A549 (cell line): ENCODE data around the gene PLA2G2A. TPM values are rescaled to one million over a fixed set of nuclear protein-coding genes. Genes with fewer than 3 reads are reported as not detected.

ENCODE experiments used
- ATAC-seq, 2 experiments: fragments of 200-7000 bp in 1 of 2; fragments of >200 bp in 1 of 2; cut with Nextera tagmentation in 1 of 2; cut with Tn5 transposase in 1 of 2; 3 replicates each; pipeline versions ENCODE4 v1.8.0 to v1.9.1; 2018 to 2020; ENCODE audit warnings: mild to moderate bottlenecking in 1 of 2, moderate library complexity in 1 of 2
- CTCF ChIA-PET: fragments of 300-600 bp; sonication (Branson Sonifier 250); formaldehyde crosslinking; extraction: SDS; loops from one replicate; lab custom pipeline; 2021; ENCODE audit warnings: antibody characterized with exemption, inconsistent platforms; lab: Yijun Ruan, JAX
- POLR2A ChIA-PET: fragments of 350-600 bp; formaldehyde crosslinking; extraction: SDS; loops from one replicate; lab custom pipeline; 2021; ENCODE audit warnings: antibody characterized with exemption, inconsistent platforms; lab: Yijun Ruan, JAX
- DNase-seq, 2 experiments: peaks; one replicate each; pipeline versions ENCODE4 v3.0.0 to v3.0.0-alpha.2; 2011 to 2016; ENCODE audit warnings: low read depth in 1 of 2, low spot score in 1 of 2
- FAIRE-seq: peaks from 2 replicates; lab custom pipeline; 2011; peaks lifted over from hg19 to GRCh38; lab: Jason Lieb, UNC
- H3K27ac ChIP-seq, 2 experiments: fragments of >200 bp; sonication (Bioruptor Twin); formaldehyde crosslinking; 3 replicates each; pipeline ENCODE4 v1.5.1; 2016 to 2017
- H3K4me1 ChIP-seq: fragments of >200 bp; sonication (Bioruptor Twin); formaldehyde crosslinking; 3 replicates; pipeline ENCODE4 v1.6.1; 2016
- H3K4me2 ChIP-seq: fragments of >200 bp; sonication (Bioruptor Twin); formaldehyde crosslinking; 3 replicates; pipeline ENCODE4 v1.6.1; 2016
- H3K4me3 ChIP-seq: fragments of >200 bp; sonication (Bioruptor Twin); formaldehyde crosslinking; 3 replicates; pipeline ENCODE4 v1.5.1; 2016
- H3K9me3 ChIP-seq: fragments of >200 bp; sonication (Bioruptor Twin); formaldehyde crosslinking; 3 replicates; pipeline ENCODE4 v1.6.1; 2016
- CHD4 ChIP-seq: fragments of 200-600 bp; sonication (generic); IDR thresholded peaks from 2 replicates; pipeline ENCODE4 v1.6.1; 2016; ENCODE audit warnings: antibody characterized with exemption, mild to moderate bottlenecking, borderline replicate concordance
- EP300 ChIP-seq, 2 experiments: fragments of >200 bp; sonication (Bioruptor Twin); formaldehyde crosslinking; IDR thresholded peaks; 2 replicates in 1 of 2; 3 replicates in 1 of 2; pipeline ENCODE4 v1.6.1; 2016 to 2017
- ESRRA ChIP-seq: fragments of 150-350 bp; IDR thresholded peaks from 2 replicates; pipeline ENCODE4 v1.6.1; 2014; ENCODE audit warnings: mild to moderate bottlenecking, low read length, borderline replicate concordance
- FOSB ChIP-seq: fragments of 250-450 bp; sonication (Bioruptor Pico); IDR thresholded peaks from 2 replicates; pipeline ENCODE4 v1.5.0; 2020; ENCODE audit warnings: mild to moderate bottlenecking, moderate library complexity
- FOXS1 ChIP-seq: fragments of 250-450 bp; sonication (Bioruptor Pico); IDR thresholded peaks from 2 replicates; pipeline ENCODE4 v1.5.0; 2020; ENCODE audit warnings: mild to moderate bottlenecking, moderate library complexity
- GATA3 ChIP-seq: IDR thresholded peaks from 2 replicates; pipeline ENCODE4 v1.6.1; 2012; ENCODE audit warnings: borderline replicate concordance
- HOXA7 ChIP-seq: fragments of 250-450 bp; sonication (Bioruptor Pico); IDR thresholded peaks from 2 replicates; pipeline ENCODE4 v1.5.0; 2020; ENCODE audit warnings: mild to moderate bottlenecking, moderate library complexity
- HOXB13 ChIP-seq: fragments of 250-450 bp; sonication (Bioruptor Pico); IDR thresholded peaks from 2 replicates; pipeline ENCODE4 v1.5.0; 2020; ENCODE audit warnings: low read depth, mild to moderate bottlenecking, moderate library complexity
- HOXB5 ChIP-seq: fragments of 250-450 bp; sonication (Bioruptor Pico); IDR thresholded peaks from 2 replicates; pipeline ENCODE4 v1.5.0; 2020; ENCODE audit warnings: mild to moderate bottlenecking, moderate library complexity
- JUN ChIP-seq, 2 experiments: fragments of >200 bp; sonication (Bioruptor Twin); formaldehyde crosslinking; IDR thresholded peaks; 2 replicates in 1 of 2; 3 replicates in 1 of 2; pipeline ENCODE4 v1.6.1; 2016 to 2017
- MAFK ChIP-seq: fragments of 450-650 bp; IDR thresholded peaks from 2 replicates; pipeline ENCODE4 v1.6.1; 2014; ENCODE audit not compliant: partially characterized antibody
- MAZ ChIP-seq: fragments of 150-350 bp; IDR thresholded peaks from 2 replicates; pipeline ENCODE4 v1.6.1; 2014; ENCODE audit warnings: antibody characterized with exemption, low read depth, low read length, borderline replicate concordance
- NFE2L2 ChIP-seq: fragments of 150-350 bp; conservative IDR thresholded peaks from 2 replicates; pipeline ENCODE4 v1.6.1; 2014; ENCODE audit warnings: low read length
- NPAS2 ChIP-seq: fragments of 250-450 bp; sonication (Bioruptor Pico); IDR thresholded peaks from 2 replicates; pipeline ENCODE4 v1.8.0; 2022; ENCODE audit warnings: mild to moderate bottlenecking, moderate library complexity, borderline replicate concordance
- PHF8 ChIP-seq: fragments of 200-600 bp; sonication (generic); IDR thresholded peaks from 2 replicates; pipeline ENCODE4 v1.6.1; 2016; ENCODE audit warnings: low read depth, mild to moderate bottlenecking, antibody characterized with exemption, moderate library complexity, borderline replicate concordance
- RCOR1 ChIP-seq: fragments of 150-350 bp; IDR thresholded peaks from 2 replicates; pipeline ENCODE4 v1.6.1; 2014; ENCODE audit warnings: antibody characterized with exemption, low read length, low read depth
- RNF2 ChIP-seq: fragments of 200-600 bp; sonication (generic); IDR thresholded peaks from 2 replicates; pipeline ENCODE4 v1.6.1; 2016; ENCODE audit warnings: low read depth, mild to moderate bottlenecking, antibody characterized with exemption, moderate library complexity, borderline replicate concordance
- SMC3 ChIP-seq: fragments of >200 bp; sonication (Bioruptor Twin); formaldehyde crosslinking; IDR thresholded peaks from 3 replicates; pipeline ENCODE4 v1.6.1; 2018; ENCODE audit warnings: inconsistent platforms
- ZNF302 ChIP-seq: fragments of 250-450 bp; sonication (Bioruptor Pico); IDR thresholded peaks from 2 replicates; pipeline ENCODE4 v1.9.0; 2021; ENCODE audit warnings: inconsistent platforms, mild to moderate bottlenecking, moderate library complexity
- WGBS: methylation state at CpG from one replicate; pipeline ENCODE4 v1.1.6; 2017; ENCODE audit errors: missing lambda C conversion rate; 5-methylcytosine and 5-hydroxymethylcytosine counted together
- polyA plus RNA-seq, 4 experiments: library from polyadenylated mRNA; depleted of rRNA in 3 of 4; stranded (reverse); fragments of >200 nt; fragmentation: RNase III in 1 of 4; extraction: RNeasy Plus Mini Kit Qiagen cat#74134 plus additional on column Dnase treatment in 1 of 4; gene quantifications; 2 replicates in 3 of 4; 3 replicates in 1 of 4; pipeline ENCODE4 v1.2.3, GENCODE V29; 2011 to 2017
- TF ChIP-seq, protein P1 (sequence below): IDR thresholded peaks from 2 replicates; pipeline ENCODE4 v1.6.1; 2012
- TF ChIP-seq, protein P2 (sequence below): fragments of 150-350 bp; IDR thresholded peaks from 2 replicates; pipeline ENCODE4 v1.6.1; 2014; ENCODE audit warnings: low read depth, mild to moderate bottlenecking, low read length
- TF ChIP-seq, protein P3 (sequence below): fragments of 250-450 bp; sonication (Bioruptor Pico); IDR thresholded peaks from 2 replicates; pipeline ENCODE4 v1.5.0; 2021; ENCODE audit warnings: mild to moderate bottlenecking, moderate library complexity, borderline replicate concordance
- TF ChIP-seq, protein P4 (sequence below): fragments of >200 bp; sonication (Bioruptor Twin); formaldehyde crosslinking; IDR thresholded peaks from 3 replicates; pipeline ENCODE4 v1.6.1; 2016

Gene PLA2G2A
- polyA plus RNA-seq, 2 of the 4 experiments (the other 2 are of a cell fraction) = 0.13 TPM; not detected in 1

DNA sequence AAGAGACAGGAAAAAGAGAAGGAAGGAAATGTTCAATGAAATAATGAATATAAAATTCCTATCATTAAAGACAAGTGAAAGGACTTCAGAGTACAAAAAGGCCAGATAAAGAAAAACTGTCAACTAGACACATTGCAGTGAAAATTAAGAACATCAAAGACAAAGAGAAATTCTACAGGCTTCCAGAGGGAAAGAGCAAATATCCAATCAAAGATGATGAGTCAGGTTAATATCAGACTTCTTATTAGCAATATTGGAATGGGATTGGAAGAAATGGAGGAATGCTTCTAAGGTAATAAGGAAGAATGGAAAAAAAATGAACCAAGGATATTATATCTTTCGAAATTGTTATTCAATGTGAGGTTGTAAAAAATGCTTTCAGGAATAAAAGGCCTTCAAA is 7.8 kb downstream of the PLA2G2A start:
- Histone ChIP-seq H3K27ac (no peak overlapping the region), H3K4me1 (no peaks in the 10 kb centered on the region), H3K4me2 (no peak overlapping the region), H3K9me3 (no peaks in the 10 kb centered on the region), H3K4me3 (no peak overlapping the region)
- FAIRE-seq = no peak
- ATAC-seq = no peak
- TF ChIP-seq, protein P1, sequence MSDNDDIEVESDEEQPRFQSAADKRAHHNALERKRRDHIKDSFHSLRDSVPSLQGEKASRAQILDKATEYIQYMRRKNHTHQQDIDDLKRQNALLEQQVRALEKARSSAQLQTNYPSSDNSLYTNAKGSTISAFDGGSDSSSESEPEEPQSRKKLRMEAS = no peak
- TF ChIP-seq MAFK = peak; percentile 48
- WGBS = 3% methylated on average over 1 of the region's 1 CpG
- ChIA-PET CTCF (interaction anchor here (1.2 kb wide), 1 partner anchor 181 kb away, joined by 3 read pairs; no protein-coding TSS in a partner anchor), POLR2A (no interaction called here)
- no peak for DNase-seq

DNA sequence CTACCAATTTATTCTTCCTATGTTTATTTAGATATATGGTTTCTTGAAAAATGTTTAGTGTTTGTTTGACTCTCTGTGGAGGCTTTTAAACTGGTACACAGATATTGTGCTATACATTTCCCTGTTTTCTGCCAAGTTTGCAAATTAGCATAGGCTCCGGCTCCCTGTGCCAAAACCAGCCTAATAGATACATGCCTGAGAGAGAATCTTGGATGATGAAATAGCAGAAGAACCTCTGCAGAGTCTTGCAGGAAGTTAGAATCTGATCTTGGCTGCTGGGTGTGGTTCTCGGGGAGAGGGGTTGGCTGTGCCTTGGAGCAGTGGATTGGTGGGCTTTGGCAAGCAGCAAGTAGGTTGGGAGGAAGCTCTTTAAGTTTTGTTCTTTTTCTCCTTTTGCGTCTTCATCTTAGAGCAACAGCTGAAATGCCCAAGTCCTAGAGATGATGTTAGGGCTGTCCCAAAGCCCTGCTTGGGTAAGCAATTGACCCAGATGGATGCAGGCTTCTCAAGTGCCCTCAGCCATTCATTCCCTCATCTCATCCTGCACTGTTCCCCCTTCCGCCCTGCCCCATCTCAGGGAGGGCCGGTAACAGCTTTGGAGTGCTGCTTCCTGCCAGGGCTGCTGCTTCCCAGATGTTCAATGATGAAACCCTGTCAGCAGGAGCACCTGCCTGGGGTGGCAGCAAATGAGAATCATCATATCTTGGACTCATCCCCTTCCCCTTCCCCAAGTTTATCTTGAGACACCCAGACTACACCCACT is 9.3 kb downstream of the PLA2G2A start:
- POLR2A ChIA-PET = no interaction called here
- H3K4me3 ChIP-seq = no peak overlapping the region
- ATAC-seq (no peak), DNase-seq (no peak), FAIRE-seq (no peak)
- CTCF ChIA-PET = no interaction called here
- no peak overlapping the region for H3K27ac ChIP-seq
- TF ChIP-seq CHD4 = no peak
- no peak for TF ChIP-seq ZNF302 (CRISPR knock-in tag)
- no peak for TF ChIP-seq FOSB (CRISPR knock-in tag)
- TF ChIP-seq, protein P2, sequence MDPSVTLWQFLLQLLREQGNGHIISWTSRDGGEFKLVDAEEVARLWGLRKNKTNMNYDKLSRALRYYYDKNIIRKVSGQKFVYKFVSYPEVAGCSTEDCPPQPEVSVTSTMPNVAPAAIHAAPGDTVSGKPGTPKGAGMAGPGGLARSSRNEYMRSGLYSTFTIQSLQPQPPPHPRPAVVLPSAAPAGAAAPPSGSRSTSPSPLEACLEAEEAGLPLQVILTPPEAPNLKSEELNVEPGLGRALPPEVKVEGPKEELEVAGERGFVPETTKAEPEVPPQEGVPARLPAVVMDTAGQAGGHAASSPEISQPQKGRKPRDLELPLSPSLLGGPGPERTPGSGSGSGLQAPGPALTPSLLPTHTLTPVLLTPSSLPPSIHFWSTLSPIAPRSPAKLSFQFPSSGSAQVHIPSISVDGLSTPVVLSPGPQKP = no peak
- no peak for TF ChIP-seq EP300 (IDR thresholded peaks at IDR 0.05)
- no peak for TF ChIP-seq RNF2
- TF ChIP-seq GATA3 = no peak
- no peak for TF ChIP-seq PHF8
- TF ChIP-seq JUN (IDR thresholded peaks at IDR 0.05) = no peak
- no peaks in the 10 kb centered on the region for H3K9me3 ChIP-seq
- no peaks in the 10 kb centered on the region for H3K4me1 ChIP-seq
- H3K4me2 ChIP-seq = no peak overlapping the region
- 28% methylated on average over 5 of the region's 5 CpGs for WGBS

DNA sequence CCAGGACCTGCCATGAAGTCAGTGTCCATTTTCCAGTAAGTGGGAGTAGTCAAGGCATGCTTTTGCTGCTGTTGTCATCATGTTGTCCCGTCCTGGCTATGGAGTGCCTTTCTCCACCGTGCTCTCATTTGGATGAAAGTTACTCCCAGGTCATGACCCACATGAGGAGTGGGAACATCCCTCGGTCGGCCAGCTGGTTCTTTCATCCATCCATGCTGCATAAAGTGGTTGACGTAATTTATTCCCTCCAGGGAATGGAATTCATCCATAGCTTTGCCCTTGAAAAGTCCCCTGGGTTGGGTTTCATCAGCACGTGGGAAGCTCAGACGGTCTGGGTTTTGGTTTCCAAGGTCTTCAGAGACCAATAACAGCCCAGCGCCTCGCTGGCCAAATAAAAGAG is 11.6 kb downstream of the PLA2G2A start:
- FAIRE-seq = no peak
- no peak for ATAC-seq
- no peak overlapping the region for H3K27ac ChIP-seq
- no peak overlapping the region for H3K4me3 ChIP-seq
- ChIA-PET CTCF (no interaction called here), POLR2A (no interaction called here)
- 23% methylated on average over 8 of the region's 9 CpGs for WGBS
- no peak for TF ChIP-seq HOXA7
- TF ChIP-seq, protein P3, sequence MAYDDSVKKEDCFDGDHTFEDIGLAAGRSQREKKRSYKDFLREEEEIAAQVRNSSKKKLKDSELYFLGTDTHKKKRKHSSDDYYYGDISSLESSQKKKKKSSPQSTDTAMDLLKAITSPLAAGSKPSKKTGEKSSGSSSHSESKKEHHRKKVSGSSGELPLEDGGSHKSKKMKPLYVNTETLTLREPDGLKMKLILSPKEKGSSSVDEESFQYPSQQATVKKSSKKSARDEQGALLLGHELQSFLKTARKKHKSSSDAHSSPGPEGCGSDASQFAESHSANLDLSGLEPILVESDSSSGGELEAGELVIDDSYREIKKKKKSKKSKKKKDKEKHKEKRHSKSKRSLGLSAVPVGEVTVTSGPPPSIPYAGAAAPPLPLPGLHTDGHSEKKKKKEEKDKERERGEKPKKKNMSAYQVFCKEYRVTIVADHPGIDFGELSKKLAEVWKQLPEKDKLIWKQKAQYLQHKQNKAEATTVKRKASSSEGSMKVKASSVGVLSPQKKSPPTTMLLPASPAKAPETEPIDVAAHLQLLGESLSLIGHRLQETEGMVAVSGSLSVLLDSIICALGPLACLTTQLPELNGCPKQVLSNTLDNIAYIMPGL = no peak
- TF ChIP-seq FOXS1 (CRISPR knock-in tag) = no peak
- TF ChIP-seq NPAS2 (CRISPR knock-in tag) = no peak
- TF ChIP-seq ZNF302 (CRISPR knock-in tag) = no peak
- TF ChIP-seq RCOR1 = no peak
- TF ChIP-seq, protein P4, sequence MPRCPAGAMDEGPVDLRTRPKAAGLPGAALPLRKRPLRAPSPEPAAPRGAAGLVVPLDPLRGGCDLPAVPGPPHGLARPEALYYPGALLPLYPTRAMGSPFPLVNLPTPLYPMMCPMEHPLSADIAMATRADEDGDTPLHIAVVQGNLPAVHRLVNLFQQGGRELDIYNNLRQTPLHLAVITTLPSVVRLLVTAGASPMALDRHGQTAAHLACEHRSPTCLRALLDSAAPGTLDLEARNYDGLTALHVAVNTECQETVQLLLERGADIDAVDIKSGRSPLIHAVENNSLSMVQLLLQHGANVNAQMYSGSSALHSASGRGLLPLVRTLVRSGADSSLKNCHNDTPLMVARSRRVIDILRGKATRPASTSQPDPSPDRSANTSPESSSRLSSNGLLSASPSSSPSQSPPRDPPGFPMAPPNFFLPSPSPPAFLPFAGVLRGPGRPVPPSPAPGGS = no peak
- no peak for TF ChIP-seq HOXB13 (CRISPR knock-in tag)
- no peak for TF ChIP-seq MAZ
- TF ChIP-seq SMC3 = no peak
- no peak for TF ChIP-seq HOXB5 (CRISPR knock-in tag)
- TF ChIP-seq ESRRA = no peak
- TF ChIP-seq NFE2L2 = no peak
- no peak for DNase-seq
- no peaks in the 10 kb centered on the region for H3K4me1 ChIP-seq
- H3K9me3 ChIP-seq = no peaks in the 10 kb centered on the region
- H3K4me2 ChIP-seq = no peak overlapping the region
